NCI-H2227 (cell line): ENCODE results near the gene CYTH3.

Experiments
- DNase-seq: peaks from one replicate; lab custom pipeline; 2025; ENCODE audit not compliant: unreplicated experiment; lab: John Stamatoyannopoulos, UW

The CYTH3 gene

DNA sequence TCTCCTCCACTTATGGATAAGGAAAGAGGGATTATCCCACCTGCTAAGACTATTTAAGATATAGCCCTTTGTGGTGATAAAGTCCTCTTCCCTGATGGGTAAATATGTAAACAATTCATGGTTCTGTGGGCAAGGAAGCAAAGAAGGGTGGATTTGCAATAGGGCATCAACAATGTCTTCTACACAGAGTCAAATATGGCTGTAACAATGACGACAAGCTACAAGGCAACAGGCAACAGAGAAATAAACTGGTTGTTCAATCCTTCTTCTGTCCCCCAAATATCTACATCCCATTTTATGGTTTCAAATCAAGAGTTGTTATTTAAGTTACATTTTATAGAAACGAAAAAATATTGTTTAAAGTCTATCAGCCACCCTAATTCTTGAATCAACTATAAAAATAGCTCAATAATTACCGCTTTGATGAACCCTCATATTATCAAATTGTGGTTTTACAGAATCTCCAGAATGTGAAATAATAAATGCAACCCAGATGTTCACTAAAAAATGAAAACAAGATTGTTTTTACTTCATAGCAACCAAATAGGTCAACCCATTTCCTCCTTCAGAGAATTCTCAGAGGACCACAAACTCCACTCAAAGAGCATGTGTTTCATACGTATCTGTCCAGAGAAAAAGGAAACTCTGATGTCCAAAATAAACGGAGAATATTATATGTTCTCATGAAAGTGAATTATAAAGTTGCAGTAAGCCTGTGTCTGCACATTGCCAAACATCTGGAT lies 13.8 kb downstream of the CYTH3 start:
- no peak for DNase-seq

DNA sequence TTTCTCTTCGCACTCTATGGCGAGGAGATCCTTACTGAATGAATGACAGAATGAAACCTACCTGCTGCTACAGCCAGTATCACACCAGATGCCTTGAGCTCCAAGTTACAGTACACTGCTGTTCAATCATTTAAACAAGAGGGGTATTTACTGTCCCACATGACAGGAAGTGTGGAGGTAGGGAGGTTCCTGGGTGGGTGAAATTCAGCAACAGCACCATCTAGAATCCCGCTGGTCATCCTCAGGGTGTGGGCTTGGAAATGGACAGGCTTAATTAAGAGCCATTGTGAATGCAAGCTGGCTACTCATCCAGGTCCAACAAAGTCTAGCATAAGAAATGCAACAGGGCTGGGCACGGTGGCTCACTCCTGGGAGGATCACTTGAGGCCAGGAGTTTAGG lies 14.7 kb downstream of the CYTH3 start:
- no peak for DNase-seq

DNA sequence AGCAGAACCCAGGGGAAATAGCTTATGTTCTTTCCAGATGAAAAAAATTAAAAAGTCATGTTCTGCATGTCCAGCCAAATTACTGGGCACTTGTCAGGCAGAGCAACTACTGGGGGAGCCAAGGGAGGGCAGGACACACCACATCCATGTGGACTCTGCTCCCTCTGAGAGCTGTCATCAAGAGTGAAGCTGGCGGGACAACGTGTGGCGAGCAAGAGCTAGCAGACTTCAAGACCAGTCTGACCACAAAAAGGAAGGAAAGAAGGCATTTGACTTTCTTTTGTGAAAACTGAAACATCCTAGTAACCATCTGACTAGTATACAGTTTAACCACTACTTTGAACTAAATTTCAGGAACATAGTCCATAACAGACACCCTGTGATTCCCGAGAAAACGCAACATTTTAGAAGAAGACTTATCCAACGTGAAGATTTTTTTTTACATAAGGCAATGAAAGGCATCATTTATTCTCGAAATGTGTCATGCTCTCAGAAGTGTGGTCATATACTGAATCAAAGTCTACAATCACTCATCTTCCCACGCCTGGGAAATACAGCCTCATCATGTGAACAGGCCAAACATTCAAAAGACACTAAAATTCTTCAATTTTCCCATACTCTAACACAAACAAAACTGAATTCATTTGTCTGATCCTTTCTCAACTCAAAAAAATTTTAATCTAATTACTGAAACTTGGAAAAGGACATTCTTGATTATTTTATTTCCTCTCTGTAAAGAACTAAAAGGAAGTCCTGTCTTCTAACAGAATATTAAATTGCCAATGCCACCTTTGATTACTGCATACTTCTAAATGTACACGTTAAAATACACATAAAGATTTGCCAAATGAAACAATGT lies 15.5 kb downstream of the CYTH3 start:
- no peak for DNase-seq

DNA sequence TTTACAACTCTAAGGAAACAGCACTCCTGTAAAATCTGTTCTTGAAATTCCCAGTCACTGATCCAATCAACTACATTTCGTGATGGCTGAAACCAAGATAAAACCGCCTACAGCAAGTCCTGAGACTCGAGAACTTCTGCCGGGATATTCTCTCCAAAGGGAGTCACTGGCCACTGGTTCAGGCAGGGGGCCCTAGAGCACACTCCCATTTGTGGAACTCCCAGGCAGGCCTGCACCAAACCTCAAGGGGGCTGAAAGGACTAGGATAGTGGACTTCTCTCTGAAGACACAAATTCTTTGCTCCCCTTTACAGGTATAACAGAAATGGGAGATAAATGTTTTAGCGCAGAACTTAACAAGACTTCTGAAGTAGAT lies 16.3 kb downstream of the CYTH3 start:
- DNase-seq: no peak

DNA sequence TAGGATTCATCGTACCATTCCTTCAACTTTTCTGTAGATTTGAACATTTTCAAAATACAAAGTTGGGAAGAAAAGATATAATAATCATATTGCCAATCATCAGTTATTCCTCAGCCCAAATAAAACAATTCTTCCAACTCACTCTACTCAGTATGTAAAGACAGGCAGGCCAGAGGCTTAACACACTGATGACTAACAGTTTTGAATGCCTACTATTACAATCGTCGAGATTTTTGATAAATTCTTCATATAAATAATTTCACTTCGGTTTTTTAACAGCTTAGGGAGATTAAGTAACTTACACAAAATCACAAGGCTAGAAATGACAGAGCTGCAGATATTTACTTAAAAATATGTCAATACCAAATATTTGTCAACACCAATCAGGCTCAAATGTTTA lies 17.6 kb downstream of the CYTH3 start:
- no peak for DNase-seq

DNA sequence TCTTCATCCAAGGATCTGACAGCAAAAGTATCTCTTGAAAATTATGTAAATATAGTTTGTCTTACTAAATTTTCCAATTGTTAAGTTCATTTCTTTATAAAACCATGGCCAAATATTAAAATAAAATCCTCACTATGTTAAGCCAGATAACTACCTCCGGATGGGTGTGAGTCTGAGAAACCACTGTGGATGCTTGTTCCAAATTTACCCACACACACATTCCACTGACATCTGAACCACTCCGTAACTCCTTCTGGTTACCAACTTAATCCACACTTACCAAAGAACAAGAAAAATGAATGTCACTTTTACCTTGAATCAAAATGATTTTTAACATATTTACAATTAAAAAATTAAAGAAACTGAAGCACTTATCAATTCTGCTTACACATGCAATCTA lies 19.7 kb downstream of the CYTH3 start:
- no peak for DNase-seq

DNA sequence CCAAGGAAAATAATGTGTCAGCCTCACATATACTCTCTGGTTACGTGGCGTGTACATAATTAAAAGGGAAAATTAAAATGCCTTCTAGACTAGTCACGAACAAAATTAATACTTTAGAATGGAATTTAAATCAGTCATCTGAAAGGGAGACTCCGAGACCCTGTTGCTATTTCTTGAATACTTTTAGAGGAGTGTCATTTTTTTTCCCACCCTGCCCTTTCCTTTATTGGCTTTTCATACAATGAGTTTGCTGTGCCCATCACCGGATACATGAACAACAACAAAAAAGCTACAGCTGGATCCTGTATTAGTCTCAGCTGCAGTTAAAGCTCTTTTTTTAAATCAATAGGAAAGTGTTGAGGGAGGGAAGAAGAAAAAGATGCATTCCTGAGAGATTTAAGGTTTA lies 20.1 kb downstream of the CYTH3 start:
- DNase-seq: no peak

DNA sequence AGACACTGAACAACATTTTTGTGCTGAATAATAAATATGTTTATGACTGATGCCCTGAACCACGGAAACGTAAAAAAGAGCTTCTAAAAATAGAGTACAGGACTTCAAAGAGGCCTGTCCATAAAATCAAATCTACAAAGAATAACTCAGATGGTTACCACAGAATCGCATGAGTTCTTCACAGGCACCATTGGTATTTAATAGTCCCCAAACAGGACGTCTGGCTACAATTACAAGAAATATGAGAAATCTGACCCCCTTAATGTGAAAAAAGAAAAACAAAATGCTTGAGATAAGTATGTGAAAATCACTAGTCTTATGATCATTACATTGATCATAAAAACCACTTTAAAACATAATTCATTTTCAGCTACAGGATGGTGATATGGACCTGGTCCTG lies 20.8 kb downstream of the CYTH3 start:
- no peak for DNase-seq

DNA sequence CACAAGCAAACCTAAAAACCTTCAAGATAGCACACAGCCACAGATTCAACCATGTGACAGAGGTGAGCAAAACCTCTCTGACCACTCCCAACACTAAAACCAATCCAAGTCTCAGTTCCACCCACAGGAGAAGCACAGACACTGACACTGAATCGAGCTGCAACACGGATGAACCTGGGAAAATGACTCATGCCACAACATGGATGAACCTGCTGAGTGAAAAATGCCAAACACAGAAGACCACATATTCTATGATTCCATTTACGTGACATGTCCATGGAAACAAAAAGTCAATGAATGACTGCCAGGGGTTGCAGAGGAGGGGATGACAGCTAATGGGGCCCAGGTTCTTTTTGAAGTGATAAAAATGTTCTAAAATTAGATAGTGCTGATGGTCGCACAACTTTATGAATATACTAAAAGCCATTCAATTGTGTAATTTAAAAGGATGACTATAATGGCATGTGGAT lies 22.0 kb downstream of the CYTH3 start:
- DNase-seq: no peak

DNA sequence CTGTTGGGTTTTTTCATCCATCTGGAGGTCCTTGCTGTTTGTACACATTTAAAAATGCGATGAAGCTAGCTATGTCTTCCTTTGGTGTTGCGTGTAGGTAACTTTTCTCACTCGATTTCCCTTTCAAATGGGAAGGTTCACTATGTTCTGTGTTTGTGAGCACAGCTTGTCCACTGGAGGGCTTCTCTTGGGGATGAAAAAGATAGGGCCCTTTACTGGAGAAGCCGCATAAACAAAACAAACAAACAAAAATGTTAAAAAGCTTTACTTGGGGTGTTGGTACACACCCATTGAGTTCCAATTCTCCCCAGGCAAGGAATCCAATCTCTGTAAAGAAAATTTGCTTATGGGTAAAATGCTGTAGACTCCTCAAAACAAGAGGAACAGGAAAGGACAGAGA lies 23.4 kb downstream of the CYTH3 start:
- no peak for DNase-seq

DNA sequence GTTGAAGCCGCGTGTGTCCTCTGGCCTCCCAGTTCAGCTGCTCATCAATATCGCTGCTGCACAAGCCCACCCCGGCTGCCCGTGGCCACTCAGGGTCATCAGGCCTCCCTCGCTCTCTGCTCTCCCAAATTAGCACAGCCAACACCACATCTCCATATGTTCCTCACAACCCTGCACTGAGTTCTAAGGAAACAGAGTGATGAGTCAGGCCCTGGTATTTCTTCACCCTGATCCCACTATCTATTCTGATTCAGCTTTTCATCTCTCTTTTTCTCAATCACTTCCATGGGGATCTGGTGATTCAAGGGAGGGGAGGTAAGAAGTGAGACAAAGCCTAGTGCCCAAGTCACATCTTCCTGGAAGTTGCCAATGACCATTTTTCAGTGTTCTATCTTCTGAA lies 23.8 kb downstream of the CYTH3 start:
- DNase-seq: no peak

DNA sequence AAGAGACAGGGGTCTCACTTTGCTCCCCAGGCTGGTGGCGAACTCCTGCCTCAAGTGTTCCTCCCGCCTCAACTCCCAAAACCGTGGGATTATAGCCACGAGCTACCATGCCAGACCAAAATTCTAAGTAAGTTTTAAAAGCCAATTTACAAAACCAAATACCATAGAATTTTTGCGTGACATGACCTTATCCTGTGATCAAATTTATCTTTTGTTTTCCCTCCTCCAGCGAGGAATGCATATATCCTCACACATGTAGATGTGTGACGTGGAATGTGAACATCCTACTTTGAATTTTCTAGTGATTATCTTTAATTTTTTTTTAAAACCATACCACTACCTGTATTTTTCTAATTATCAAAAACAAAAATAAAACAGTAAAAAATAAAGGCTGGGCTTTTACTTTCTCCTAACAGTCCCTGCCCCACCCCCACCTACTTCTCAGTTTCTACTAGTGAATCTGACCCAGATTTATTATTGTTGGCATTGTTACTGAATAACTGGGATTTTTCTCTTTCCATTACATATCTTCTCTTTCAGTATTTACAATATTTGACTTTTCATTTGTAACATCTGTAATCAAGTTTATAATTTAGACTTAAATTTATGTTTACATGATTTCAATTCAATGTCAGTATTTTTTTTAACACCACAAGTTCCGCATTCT lies 26.0 kb downstream of the CYTH3 start:
- no peak for DNase-seq

DNA sequence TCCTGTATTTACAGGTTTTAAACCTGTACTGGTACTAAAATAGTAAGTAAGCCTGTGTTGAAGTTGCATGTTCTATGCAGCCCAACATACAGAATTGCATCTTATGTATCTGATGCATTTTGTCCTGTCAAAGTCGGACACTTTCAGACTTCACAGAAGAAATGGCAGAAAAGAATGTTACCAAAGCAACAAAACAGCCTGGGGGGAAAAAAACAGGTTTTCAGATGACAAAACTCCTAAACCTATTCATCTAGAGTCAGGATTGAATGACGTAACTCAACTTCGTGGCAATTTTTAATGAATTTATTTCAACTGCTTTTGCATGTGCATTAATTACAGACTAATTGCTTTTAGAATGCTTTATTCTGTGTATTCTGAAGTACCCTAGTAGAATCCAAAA lies 28.4 kb downstream of the CYTH3 start:
- no peak for DNase-seq

DNA sequence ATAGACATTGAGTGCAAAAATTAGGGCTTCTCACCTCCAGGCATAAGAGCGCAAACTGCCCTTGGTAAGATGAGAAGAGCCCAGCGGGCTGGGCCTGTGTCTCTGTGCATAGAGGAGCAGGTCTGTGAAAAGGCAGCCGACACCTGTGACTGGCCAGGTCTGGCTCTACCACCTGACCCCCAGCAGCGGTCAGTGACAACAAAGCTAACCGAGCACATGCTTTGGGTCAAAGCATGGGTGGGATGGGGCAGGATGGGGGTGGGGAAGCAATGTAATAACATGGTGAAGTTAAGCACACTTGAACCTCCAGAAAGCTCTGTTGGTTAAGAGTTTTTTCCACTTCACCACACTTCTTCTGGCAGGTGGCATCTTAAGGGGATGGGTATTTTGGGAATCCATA lies 29.3 kb downstream of the CYTH3 start:
- DNase-seq: no peak

DNA sequence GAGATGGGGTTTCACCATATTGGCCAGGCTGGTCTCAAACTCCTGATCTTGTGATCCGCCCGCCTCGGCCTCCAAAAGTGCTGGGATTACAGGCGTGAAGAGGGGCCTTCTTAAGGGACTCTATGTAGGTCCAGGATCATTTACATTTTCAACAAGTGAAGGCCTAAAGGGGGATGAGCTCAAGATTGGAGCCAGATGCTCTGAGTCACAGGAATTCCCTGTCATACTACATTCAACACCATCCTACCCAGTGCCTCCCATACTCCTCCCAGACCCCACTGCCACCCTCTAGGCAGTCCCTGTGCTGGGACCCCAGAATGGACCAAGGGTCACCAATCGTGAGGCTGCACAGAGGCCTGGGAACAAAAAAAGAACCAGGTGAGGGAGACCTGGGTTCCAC lies 29.9 kb downstream of the CYTH3 start:
- no peak for DNase-seq

DNA sequence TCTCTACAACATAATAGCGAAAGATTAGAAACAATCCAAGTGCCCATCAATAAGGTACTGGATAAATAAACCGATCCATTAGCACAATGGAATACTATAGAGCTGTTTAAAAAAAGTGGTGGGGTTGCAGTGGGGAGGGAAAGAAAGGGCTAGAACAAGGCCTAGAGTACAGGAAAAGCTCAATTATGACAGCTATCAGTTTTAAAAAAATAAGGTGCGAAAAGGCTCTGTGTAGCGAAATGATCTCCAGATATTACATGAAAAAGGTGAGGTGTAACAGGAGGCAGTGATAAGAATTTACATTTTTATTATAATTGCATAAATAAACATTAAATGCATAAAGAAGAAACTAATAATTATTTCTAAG lies 30.8 kb downstream of the CYTH3 start:
- DNase-seq: no peak

DNA sequence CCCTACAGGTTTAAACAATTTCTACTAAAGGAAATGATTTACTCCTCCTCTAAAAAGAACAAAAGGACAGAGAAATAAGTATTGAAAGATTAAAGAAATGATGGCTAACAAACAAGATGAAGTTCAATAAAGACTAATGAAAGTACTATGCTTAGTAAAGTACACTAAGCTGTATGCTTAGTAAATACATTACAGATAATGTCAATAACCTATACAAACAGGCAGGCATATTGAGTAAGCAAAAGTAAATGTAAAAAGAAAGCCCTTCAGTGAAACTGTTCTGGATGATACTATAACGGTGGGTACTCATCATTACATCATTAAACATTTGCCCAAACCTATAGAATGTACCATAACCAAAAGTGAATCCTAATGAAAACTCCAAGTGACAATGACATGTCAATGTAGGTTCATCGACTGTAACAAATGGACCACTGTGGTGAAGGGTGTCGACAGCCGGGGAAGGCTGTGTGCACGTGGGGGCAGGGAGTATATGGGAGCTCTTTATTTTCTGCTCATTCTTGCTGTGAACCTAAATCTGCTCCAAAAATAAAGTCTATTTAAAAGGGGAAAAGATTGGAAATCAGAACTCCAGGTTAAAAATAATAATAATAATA lies 34.0 kb downstream of the CYTH3 start:
- DNase-seq: no peak

DNA sequence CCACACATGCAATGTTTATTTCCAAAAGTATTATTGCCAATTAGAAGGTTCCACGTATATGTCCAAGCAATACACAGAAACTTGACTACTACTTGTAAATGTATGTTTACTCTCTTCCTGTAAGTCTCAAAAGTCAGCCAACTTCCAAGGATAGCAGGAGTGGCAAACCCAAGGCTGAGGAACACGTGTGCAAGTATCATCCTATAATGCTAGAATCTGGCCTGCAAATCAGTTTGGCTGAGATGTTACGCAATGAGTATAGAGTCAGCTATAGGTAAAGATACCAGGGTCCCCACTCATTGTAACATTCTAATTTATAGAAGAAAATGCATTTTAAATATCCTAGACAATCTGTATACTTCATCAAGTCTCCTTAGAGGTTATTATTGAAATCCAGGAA lies 34.7 kb downstream of the CYTH3 start:
- DNase-seq: no peak

DNA sequence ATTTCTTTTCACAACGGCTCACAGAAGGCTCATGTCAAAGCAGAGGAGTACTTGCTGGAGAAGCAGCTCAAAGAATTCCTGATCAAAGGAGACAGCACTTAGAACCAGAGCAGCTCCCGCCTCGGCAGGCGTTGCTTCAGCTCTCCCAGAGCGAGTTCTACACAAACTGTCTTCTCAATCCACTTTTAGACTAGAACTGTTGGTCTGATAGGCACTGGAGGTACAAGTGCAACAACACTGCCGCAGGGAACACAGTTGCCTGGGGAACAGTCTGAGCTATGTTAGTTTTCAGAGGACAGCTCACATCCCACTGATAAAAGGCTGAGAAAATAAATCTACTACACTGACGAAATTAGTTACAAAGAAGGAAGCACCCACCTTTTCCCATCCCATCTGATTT lies 35.4 kb downstream of the CYTH3 start:
- DNase-seq: no peak

DNA sequence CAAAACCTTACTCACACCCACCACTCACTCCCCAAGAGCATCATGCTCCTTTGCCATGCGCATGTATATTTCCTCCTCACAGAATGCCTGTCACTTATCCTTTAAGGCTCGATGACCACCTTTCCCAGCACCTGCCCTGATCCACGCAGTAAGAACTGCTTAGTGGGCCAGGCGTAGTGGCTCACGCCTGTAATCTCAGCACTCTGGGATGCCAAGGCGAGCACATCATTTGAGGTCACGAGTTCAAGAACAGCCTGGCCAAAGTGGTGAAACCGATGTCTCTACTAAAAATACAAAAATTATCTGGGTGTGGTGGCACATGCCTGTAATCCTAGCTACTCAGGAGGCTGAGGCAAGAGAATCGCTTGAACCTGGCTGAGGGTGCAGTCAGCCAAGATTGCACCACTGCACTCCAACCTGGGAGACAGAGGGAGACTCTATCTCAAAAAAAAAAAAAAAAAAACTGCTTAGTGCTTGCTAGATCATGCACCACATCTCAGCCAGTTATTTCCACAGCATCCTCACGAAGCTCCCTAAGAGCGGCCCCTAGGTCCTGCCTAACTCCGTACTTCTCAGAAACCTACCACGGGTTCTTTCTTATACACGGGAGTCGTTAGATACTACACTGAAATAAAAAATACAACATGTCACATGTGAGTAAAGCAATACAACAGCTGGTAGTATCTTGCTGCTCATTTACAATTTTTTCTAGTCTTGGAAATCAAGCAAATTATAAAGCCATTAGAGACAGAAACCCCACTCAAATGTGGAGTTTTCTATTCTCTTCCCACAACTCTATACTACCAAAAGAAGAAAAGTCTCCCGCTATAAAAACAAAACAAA lies 37.2 kb downstream of the CYTH3 start:
- DNase-seq: no peak

DNA sequence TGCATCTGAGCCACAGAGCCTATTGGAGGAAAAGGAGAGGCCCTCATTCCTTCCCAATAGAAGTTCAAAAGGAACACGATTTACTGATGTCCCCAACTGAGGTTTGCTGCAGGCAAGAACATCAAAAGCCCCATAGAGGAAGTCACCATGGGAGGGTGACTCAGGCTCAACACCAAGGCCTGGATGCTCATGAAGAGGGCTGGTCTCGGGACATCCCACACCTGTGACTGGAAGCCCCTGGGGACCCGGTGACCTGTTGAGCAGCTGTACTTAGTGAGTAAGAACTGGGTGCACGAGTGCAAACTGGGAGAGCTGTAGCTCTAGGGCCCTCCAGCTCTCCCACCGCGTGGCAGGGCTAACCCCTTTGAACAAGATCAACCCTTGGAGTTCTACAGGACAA lies 38.0 kb downstream of the CYTH3 start:
- no peak for DNase-seq
